ENCODE results near the gene SOAT1.

SOAT1 gene

DNA sequence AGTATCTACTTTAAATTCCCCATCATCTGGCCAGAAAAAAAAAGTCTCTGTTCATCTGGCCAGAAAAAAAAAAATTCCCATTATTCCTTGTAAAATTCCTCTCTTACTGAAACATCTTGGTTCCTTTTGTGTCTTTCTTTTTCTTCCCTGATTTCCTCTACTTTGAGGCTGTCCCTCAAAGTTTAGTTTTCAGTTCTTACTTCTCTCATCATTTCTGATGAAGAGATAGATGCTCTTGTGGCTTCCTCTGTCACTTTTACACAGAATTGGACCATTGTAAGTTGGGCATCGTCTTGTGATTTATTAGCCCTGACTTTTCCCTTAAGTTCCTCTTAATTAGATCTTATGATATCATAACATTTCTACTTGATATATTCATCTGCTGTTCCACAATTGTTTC is 6.5 kb downstream of the SOAT1 start (continued):
- TF ChIP-seq KLF10 (tag by site-specific recombination; IDR thresholded peaks at IDR 0.05) = no peak
- TF ChIP-seq, protein P1, sequence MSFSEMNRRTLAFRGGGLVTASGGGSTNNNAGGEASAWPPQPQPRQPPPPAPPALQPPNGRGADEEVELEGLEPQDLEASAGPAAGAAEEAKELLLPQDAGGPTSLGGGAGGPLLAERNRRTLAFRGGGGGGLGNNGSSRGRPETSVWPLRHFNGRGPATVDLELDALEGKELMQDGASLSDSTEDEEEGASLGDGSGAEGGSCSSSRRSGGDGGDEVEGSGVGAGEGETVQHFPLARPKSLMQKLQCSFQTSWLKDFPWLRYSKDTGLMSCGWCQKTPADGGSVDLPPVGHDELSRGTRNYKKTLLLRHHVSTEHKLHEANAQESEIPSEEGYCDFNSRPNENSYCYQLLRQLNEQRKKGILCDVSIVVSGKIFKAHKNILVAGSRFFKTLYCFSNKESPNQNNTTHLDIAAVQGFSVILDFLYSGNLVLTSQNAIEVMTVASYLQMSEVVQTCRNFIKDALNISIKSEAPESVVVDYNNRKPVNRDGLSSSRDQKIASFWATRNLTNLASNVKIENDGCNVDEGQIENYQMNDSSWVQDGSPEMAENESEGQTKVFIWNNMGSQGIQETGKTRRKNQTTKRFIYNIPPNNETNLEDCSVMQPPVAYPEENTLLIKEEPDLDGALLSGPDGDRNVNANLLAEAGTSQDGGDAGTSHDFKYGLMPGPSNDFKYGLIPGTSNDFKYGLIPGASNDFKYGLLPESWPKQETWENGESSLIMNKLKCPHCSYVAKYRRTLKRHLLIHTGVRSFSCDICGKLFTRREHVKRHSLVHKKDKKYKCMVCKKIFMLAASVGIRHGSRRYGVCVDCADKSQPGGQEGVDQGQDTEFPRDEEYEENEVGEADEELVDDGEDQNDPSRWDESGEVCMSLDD (tag by site-specific recombination; IDR thresholded peaks at IDR 0.05) = no peak
- TF ChIP-seq, protein P2, sequence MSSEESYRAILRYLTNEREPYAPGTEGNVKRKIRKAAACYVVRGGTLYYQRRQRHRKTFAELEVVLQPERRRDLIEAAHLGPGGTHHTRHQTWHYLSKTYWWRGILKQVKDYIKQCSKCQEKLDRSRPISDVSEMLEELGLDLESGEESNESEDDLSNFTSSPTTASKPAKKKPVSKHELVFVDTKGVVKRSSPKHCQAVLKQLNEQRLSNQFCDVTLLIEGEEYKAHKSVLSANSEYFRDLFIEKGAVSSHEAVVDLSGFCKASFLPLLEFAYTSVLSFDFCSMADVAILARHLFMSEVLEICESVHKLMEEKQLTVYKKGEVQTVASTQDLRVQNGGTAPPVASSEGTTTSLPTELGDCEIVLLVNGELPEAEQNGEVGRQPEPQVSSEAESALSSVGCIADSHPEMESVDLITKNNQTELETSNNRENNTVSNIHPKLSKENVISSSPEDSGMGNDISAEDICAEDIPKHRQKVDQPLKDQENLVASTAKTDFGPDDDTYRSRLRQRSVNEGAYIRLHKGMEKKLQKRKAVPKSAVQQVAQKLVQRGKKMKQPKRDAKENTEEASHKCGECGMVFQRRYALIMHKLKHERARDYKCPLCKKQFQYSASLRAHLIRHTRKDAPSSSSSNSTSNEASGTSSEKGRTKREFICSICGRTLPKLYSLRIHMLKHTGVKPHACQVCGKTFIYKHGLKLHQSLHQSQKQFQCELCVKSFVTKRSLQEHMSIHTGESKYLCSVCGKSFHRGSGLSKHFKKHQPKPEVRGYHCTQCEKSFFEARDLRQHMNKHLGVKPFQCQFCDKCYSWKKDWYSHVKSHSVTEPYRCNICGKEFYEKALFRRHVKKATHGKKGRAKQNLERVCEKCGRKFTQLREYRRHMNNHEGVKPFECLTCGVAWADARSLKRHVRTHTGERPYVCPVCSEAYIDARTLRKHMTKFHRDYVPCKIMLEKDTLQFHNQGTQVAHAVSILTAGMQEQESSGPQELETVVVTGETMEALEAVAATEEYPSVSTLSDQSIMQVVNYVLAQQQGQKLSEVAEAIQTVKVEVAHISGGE (tag by site-specific recombination; conservative IDR thresholded peaks at IDR 0.05; ENCODE audit: low read depth) = no peak
- TF ChIP-seq WT1 (tag by site-specific recombination; IDR thresholded peaks at IDR 0.05) = no peak
- TF ChIP-seq ZNF623 (tag by site-specific recombination; IDR thresholded peaks at IDR 0.05) = no peak
- TF ChIP-seq, protein P3, sequence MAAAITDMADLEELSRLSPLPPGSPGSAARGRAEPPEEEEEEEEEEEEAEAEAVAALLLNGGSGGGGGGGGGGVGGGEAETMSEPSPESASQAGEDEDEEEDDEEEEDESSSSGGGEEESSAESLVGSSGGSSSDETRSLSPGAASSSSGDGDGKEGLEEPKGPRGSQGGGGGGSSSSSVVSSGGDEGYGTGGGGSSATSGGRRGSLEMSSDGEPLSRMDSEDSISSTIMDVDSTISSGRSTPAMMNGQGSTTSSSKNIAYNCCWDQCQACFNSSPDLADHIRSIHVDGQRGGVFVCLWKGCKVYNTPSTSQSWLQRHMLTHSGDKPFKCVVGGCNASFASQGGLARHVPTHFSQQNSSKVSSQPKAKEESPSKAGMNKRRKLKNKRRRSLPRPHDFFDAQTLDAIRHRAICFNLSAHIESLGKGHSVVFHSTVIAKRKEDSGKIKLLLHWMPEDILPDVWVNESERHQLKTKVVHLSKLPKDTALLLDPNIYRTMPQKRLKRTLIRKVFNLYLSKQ (tag by site-specific recombination; IDR thresholded peaks at IDR 0.05; ENCODE audit: borderline replicate concordance) = no peak

DNA sequence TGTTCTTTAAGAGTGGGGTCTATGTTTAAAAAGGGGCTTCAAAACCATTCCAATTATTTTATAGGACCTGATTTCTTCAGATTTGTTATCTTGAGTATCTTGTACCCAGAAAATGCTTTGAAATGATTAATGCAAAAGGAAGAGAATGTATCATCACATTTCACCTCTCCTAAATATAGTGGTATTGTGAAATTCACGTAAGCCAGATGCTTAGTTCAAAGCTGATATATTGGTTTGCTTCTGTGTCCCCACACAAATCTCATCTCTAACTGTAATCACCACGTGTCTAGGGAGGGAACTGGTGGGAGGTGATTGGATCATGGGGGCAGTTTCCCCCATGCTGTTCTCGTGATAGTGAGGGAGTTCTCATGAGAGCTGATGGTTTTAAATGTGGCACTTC is 8.5 kb downstream of the SOAT1 start:
- TF ChIP-seq ZNF248 (tag by site-specific recombination; IDR thresholded peaks at IDR 0.05) (no peak), ZFP37 (tag by site-specific recombination; IDR thresholded peaks at IDR 0.05) (no peak), ZBTB17 (tag by site-specific recombination; IDR thresholded peaks at IDR 0.05) (no peak), ZNF211 (tag by site-specific recombination; IDR thresholded peaks at IDR 0.05; ENCODE audit: low read depth) (no peak), ZNF768 (tag by site-specific recombination; IDR thresholded peaks at IDR 0.05) (no peak), ZNF155 (tag by site-specific recombination; IDR thresholded peaks at IDR 0.05) (no peak), ZNF530 (tag by site-specific recombination; IDR thresholded peaks at IDR 0.05; ENCODE audit: low read depth) (no peak), ZNF664 (tag by site-specific recombination; IDR thresholded peaks at IDR 0.05) (no peak), ZNF112 (tag by site-specific recombination; IDR thresholded peaks at IDR 0.05) (no peak), ZNF585B (tag by site-specific recombination; IDR thresholded peaks at IDR 0.05) (no peak), ZEB2 (tag by site-specific recombination; IDR thresholded peaks at IDR 0.05) (no peak), ZNF121 (tag by site-specific recombination; IDR thresholded peaks at IDR 0.05) (no peak), HOXD13 (CRISPR knock-in tag; IDR thresholded peaks at IDR 0.05; ENCODE audit: borderline replicate concordance) (no peak)
- TF ChIP-seq, protein P4, sequence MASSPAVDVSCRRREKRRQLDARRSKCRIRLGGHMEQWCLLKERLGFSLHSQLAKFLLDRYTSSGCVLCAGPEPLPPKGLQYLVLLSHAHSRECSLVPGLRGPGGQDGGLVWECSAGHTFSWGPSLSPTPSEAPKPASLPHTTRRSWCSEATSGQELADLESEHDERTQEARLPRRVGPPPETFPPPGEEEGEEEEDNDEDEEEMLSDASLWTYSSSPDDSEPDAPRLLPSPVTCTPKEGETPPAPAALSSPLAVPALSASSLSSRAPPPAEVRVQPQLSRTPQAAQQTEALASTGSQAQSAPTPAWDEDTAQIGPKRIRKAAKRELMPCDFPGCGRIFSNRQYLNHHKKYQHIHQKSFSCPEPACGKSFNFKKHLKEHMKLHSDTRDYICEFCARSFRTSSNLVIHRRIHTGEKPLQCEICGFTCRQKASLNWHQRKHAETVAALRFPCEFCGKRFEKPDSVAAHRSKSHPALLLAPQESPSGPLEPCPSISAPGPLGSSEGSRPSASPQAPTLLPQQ (tag by site-specific recombination; IDR thresholded peaks at IDR 0.05) = no peak
- TF ChIP-seq, protein P5, sequence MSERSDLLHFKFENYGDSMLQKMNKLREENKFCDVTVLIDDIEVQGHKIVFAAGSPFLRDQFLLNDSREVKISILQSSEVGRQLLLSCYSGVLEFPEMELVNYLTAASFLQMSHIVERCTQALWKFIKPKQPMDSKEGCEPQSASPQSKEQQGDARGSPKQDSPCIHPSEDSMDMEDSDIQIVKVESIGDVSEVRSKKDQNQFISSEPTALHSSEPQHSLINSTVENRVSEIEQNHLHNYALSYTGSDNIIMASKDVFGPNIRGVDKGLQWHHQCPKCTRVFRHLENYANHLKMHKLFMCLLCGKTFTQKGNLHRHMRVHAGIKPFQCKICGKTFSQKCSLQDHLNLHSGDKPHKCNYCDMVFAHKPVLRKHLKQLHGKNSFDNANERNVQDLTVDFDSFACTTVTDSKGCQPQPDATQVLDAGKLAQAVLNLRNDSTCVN (tag by site-specific recombination; optimal IDR thresholded peaks at IDR 0.05) = no peak
- TF ChIP-seq, protein P6, sequence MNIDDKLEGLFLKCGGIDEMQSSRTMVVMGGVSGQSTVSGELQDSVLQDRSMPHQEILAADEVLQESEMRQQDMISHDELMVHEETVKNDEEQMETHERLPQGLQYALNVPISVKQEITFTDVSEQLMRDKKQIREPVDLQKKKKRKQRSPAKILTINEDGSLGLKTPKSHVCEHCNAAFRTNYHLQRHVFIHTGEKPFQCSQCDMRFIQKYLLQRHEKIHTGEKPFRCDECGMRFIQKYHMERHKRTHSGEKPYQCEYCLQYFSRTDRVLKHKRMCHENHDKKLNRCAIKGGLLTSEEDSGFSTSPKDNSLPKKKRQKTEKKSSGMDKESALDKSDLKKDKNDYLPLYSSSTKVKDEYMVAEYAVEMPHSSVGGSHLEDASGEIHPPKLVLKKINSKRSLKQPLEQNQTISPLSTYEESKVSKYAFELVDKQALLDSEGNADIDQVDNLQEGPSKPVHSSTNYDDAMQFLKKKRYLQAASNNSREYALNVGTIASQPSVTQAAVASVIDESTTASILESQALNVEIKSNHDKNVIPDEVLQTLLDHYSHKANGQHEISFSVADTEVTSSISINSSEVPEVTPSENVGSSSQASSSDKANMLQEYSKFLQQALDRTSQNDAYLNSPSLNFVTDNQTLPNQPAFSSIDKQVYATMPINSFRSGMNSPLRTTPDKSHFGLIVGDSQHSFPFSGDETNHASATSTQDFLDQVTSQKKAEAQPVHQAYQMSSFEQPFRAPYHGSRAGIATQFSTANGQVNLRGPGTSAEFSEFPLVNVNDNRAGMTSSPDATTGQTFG (tag by site-specific recombination; IDR thresholded peaks at IDR 0.05; ENCODE audit: borderline replicate concordance) = no peak
- TF ChIP-seq, protein P7, sequence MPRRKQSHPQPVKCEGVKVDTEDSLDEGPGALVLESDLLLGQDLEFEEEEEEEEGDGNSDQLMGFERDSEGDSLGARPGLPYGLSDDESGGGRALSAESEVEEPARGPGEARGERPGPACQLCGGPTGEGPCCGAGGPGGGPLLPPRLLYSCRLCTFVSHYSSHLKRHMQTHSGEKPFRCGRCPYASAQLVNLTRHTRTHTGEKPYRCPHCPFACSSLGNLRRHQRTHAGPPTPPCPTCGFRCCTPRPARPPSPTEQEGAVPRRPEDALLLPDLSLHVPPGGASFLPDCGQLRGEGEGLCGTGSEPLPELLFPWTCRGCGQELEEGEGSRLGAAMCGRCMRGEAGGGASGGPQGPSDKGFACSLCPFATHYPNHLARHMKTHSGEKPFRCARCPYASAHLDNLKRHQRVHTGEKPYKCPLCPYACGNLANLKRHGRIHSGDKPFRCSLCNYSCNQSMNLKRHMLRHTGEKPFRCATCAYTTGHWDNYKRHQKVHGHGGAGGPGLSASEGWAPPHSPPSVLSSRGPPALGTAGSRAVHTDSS (tag by site-specific recombination; IDR thresholded peaks at IDR 0.05) = no peak
- ChIA-PET POLR2A (no interaction called here), CTCF (no interaction called here)
- H3K4me1 ChIP-seq (ENCODE audit: control insufficient read depth, insufficient read depth, low read length) = no peaks in the 10 kb centered on the region
- no peak overlapping the region for H3K27ac ChIP-seq (ENCODE audit: extremely low read depth, low read depth, low read length)
- no peaks in the 10 kb centered on the region for H3K9me3 ChIP-seq (ENCODE audit: control insufficient read depth, insufficient read depth, low read depth, low read length)
- H3K36me3 ChIP-seq (ENCODE audit: control insufficient read depth in 2 of 2, insufficient read depth in 1 of 2, low read length in 2 of 2) = peaks cover 4 to 22% of the 10 kb centered on the region in 2 experiments; a peak in 2 of 3 replicates
- no peak overlapping the region for H3K4me3 ChIP-seq (ENCODE audit: low read depth, low read length)

Data from HEK293 (cell line).